Ascending aorta (tissue), 2 donors: ENCODE measurements around the gene PRKCI. TPM values are rescaled to one million over a fixed set of nuclear protein-coding genes. Genes with fewer than 3 reads are reported as not detected.

ENCODE experiments used
- DNase-seq, 2 donors: peaks; one replicate each; pipeline ENCODE4 v3.0.0-alpha.2; 2019; ENCODE audit warnings: low spot score in 2 of 2
- H3K27ac ChIP-seq, 2 donors: fragments of 200-600 bp; sonication (generic); one replicate each; pipeline ENCODE4 v1.5.1; 2016 to 2017; ENCODE audit warnings: mild to moderate bottlenecking in 1 of 2
- H3K27me3 ChIP-seq: fragments of 200-600 bp; sonication (generic); one replicate; pipeline ENCODE4 v1.5.1; 2017
- H3K36me3 ChIP-seq, 2 donors: fragments of 200-600 bp; sonication (generic); one replicate each; pipeline ENCODE4 v1.5.1; 2016
- H3K4me1 ChIP-seq, 2 donors: fragments of 200-600 bp; sonication (generic); one replicate each; pipeline ENCODE4 v1.5.1; 2016 to 2017; ENCODE audit warnings: mild to moderate bottlenecking in 1 of 2
- H3K4me3 ChIP-seq, 2 donors: fragments of 200-600 bp; sonication (generic); one replicate each; pipeline ENCODE4 v1.5.1; 2016 to 2017; ENCODE audit warnings: mild to moderate bottlenecking in 1 of 2
- H3K9me3 ChIP-seq, 2 donors: fragments of 200-600 bp; sonication (generic); one replicate each; pipeline ENCODE4 v1.5.1; 2016
- intact Hi-C: fragments of 100-400 bp; cut with DNase I; formaldehyde crosslinking; loops from one replicate; pipeline ENCODE4 v1.15.1; 2023
- total RNA-seq: library from RNA; depleted of rRNA; stranded (reverse); fragments of >200 nt; gene quantifications from one replicate; pipeline ENCODE4 v1.1.0, GENCODE V29; 2016
- TF ChIP-seq, protein P1 (sequence below), 3 experiments: fragments of 200-600 bp in 2 of 3; fragments of 450-650 bp in 1 of 3; sonication (generic) in 2 of 3; IDR thresholded peaks; one replicate each; pipeline ENCODE4 v1.5.1; 2016 to 2019; ENCODE audit warnings: antibody characterized with exemption in 3 of 3, mild to moderate bottlenecking in 1 of 3, moderate library complexity in 1 of 3

Gene PRKCI
- total RNA-seq, 1 donor from 2014 or later, result 20.3 TPM

DNA sequence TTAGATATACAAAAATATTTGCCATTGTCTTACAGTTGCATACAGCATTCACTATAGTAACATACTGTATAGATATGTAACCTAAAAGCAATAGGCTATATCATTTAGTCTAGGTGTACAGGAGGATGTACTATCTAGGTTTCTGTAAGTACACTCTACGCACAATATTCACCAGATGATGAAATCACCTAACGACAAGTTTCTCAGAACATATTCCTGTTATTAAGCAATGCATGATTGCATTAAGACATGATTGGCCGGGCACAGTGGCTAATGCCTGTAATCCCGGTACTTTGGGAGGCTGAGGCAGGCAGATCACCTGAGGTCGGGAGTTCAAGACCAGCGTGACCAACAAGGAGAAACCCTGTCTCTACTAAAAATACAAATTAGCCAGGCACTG lies 14.5 kb upstream of the PRKCI start:
- Histone ChIP-seq H3K9me3 (no peaks in the 10 kb centered on the region), H3K4me1 (no peaks in the 10 kb centered on the region), H3K27ac (no peak overlapping the region), H3K36me3 (no peaks in the 10 kb centered on the region), H3K4me3 (no peak overlapping the region), H3K27me3 (no peaks in the 10 kb centered on the region)
- intact Hi-C loops, result no loop called here
- DNase-seq, result no peak
- TF ChIP-seq, protein P1, sequence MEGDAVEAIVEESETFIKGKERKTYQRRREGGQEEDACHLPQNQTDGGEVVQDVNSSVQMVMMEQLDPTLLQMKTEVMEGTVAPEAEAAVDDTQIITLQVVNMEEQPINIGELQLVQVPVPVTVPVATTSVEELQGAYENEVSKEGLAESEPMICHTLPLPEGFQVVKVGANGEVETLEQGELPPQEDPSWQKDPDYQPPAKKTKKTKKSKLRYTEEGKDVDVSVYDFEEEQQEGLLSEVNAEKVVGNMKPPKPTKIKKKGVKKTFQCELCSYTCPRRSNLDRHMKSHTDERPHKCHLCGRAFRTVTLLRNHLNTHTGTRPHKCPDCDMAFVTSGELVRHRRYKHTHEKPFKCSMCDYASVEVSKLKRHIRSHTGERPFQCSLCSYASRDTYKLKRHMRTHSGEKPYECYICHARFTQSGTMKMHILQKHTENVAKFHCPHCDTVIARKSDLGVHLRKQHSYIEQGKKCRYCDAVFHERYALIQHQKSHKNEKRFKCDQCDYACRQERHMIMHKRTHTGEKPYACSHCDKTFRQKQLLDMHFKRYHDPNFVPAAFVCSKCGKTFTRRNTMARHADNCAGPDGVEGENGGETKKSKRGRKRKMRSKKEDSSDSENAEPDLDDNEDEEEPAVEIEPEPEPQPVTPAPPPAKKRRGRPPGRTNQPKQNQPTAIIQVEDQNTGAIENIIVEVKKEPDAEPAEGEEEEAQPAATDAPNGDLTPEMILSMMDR (IDR thresholded peaks at IDR 0.05), result no peak

GRCh38 chr3:170211668-170212067 lies 10.6 kb upstream of the PRKCI start:
- intact Hi-C loops, result no loop called here
- DNase-seq, result no peak
- no peaks in the 10 kb centered on the region for H3K27me3 ChIP-seq
- H3K9me3 ChIP-seq, result no peaks in the 10 kb centered on the region
- H3K4me3 ChIP-seq, result no peak overlapping the region
- no peaks in the 10 kb centered on the region for H3K36me3 ChIP-seq
- no peaks in the 10 kb centered on the region for H3K4me1 ChIP-seq
- TF ChIP-seq, protein P1 (IDR thresholded peaks at IDR 0.05), result no peak
- H3K27ac ChIP-seq, result no peak overlapping the region

- Histone ChIP-seq H3K4me1 (peaks cover 0 to 9% of the 10 kb centered on the region in 2 donors), H3K9me3 (peaks cover 0 to 5% of the 10 kb centered on the region in 2 donors), H3K27ac (no peak overlapping the region), H3K27me3 (no peaks in the 10 kb centered on the region), H3K4me3 (no peak overlapping the region), H3K36me3 (no peaks in the 10 kb centered on the region)
- intact Hi-C loops, result no loop called here
- TF ChIP-seq, protein P1 (IDR thresholded peaks at IDR 0.05), result no peak
- DNase-seq, result no peak
Observed at GRCh38 chr3:170219850-170220249, 2.4 kb upstream of the PRKCI start.

DNA sequence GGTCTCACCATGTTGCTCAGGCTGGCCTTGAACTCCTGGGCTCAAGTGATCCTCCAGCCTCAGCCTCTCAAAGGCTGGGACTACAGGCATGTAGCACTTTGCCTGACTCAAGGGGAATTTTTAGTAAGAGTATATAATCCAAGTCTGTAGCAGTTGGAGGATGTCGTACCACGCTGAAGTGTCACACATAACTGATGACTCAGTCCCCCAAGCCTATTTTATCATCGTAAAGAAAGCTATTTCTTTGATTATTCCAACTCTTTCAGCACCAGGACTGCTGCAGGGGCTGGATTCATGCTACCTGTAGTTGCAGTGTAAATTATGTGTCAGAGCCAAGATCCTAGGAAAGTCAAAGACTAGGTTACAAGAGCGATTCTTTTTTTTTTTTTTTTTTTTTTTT lies 1.4 kb upstream of the PRKCI start:
- peaks cover 0 to 9% of the 10 kb centered on the region in 2 donors for H3K4me1 ChIP-seq
- DNase-seq, result no peak
- no peak overlapping the region for H3K4me3 ChIP-seq
- peaks cover 0 to 5% of the 10 kb centered on the region in 2 donors for H3K9me3 ChIP-seq
- no peaks in the 10 kb centered on the region for H3K36me3 ChIP-seq
- TF ChIP-seq, protein P1 (IDR thresholded peaks at IDR 0.05), result no peak
- H3K27ac ChIP-seq, result no peak overlapping the region
- no peaks in the 10 kb centered on the region for H3K27me3 ChIP-seq
- intact Hi-C loops, result no loop called here

DNA sequence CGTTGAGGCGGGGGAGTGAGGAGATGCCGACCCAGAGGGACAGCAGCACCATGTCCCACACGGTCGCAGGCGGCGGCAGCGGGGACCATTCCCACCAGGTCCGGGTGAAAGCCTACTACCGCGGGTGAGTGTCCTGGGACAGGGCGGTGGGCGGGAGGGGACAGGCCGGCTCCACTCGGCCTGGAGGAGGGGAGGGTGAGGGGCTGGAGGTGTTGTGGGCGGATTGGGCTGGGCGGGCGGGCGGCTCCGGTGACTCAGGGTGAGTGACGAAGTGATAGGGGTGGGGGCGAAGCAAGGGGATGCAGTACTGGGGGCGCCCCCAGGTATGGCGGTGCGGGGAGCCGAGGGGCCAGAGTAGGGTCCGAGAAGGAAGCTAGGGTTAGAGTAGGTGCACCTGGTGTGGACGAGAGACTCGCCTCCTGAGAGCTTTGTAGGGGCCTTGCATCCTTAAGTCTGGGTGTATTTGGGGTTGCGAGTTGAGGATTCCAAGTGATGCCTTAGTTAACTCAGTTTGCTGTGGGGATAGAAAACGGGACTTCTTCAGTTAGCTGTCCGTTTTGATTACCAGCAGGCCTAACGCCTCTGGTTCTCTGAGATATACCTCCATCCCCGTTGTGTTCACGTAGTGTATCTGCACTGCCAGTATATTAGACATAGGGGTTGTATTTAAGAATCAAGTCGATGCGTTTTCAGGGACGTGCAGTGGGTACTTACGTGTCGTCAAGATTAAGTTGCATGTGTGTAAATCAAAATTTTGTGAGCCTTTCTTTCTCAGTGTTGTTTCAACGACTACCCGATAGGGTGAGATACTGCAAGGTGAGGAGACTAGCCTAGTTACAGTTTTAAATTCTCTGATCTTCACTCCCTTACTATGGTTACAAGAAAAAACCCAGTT lies 670 bp downstream of the PRKCI start:
- no peaks in the 10 kb centered on the region for H3K27me3 ChIP-seq
- intact Hi-C loops, result loop anchor here (1.0 to 2.0 kb wide), 4 partner anchors 34 to 257 kb away; partner anchors contain the start of genes PHC3 and SEC62
- TF ChIP-seq, protein P1 (IDR thresholded peaks at IDR 0.05), result no peak
- peaks cover 0 to 5% of the 10 kb centered on the region in 2 donors for H3K9me3 ChIP-seq
- peaks cover 0 to 24% of the 10 kb centered on the region in 2 donors for H3K4me1 ChIP-seq
- H3K4me3 ChIP-seq, result peak overlapping the region; percentile 96 to 97
- no peaks in the 10 kb centered on the region for H3K36me3 ChIP-seq
- DNase-seq, result peak in 1 of 2 donors; percentile 75
- peak overlapping the region; percentile 94 to 96 for H3K27ac ChIP-seq
